HEK293T (cell line): ENCODE measurements around the gene PHKG2.

Experiments used
- FOXK2 ChIP-seq: fragments of 450-650 bp; IDR thresholded peaks from 2 replicates; pipeline ENCODE4 v1.6.1; 2016; ENCODE audit warnings: mild to moderate bottlenecking
- LEF1 ChIP-seq: fragments of 450-650 bp; IDR thresholded peaks from 2 replicates; pipeline ENCODE4 v1.6.1; 2017; ENCODE audit warnings: mild to moderate bottlenecking, borderline replicate concordance
- SP1 ChIP-seq: fragments of 450-650 bp; IDR thresholded peaks from 2 replicates; pipeline ENCODE4 v1.6.1; 2017

GRCh38 chr16:30780549-30780948 lies 32.3 kb downstream of the PHKG2 start:
- TF ChIP-seq SP1 (no peak), FOXK2 (no peak), LEF1 (no peak)
